GM23338 (cell line): Measurements from ENCODE around the gene IDE. TPM values are rescaled to one million over a fixed set of nuclear protein-coding genes. Genes with fewer than 3 reads are reported as not detected.
A peak's percentile ranks its signal among the peaks of the same experiment; 100 is the strongest.

ENCODE experiments used
- ATAC-seq: fragments of 200-7000 bp; cut with Tn5 transposase; 3 replicates; pipeline ENCODE4 v1.9.1; 2020
- DNase-seq: peaks from one replicate; pipeline ENCODE4 v3.0.0-alpha.2; 2015; ENCODE audit warnings: low spot score
- H2AFZ ChIP-seq: fragments of 200-600 bp; sonication (generic); 2 replicates; pipeline ENCODE4 v1.8.0; 2016; ENCODE audit warnings: antibody characterized with exemption, mild to moderate bottlenecking, moderate library complexity
- H3F3A ChIP-seq: fragments of 200-600 bp; sonication (generic); replicated peaks from 2 replicates; pipeline ENCODE4 v1.8.0; 2017; ENCODE audit warnings: antibody characterized with exemption, mixed run types, low read depth
- H3K27ac ChIP-seq: fragments of 200-600 bp; sonication (generic); 2 replicates; pipeline ENCODE4 v1.6.1; 2016; ENCODE audit warnings: low read depth
- H3K27me3 ChIP-seq: fragments of 200-600 bp; sonication (generic); 2 replicates; pipeline ENCODE4 v1.8.0; 2016; ENCODE audit warnings: mild to moderate bottlenecking, mixed run types, moderate library complexity; ENCODE audit not compliant: insufficient read depth
- H3K36me3 ChIP-seq: fragments of 200-600 bp; sonication (generic); 2 replicates; pipeline ENCODE4 v1.8.0; 2016; ENCODE audit warnings: mild to moderate bottlenecking; ENCODE audit not compliant: insufficient read depth
- H3K4me1 ChIP-seq: fragments of 200-600 bp; sonication (generic); 2 replicates; pipeline ENCODE4 v1.8.0; 2016; ENCODE audit warnings: mild to moderate bottlenecking, moderate library complexity; ENCODE audit not compliant: insufficient read depth
- H3K4me2 ChIP-seq: fragments of 200-600 bp; sonication (generic); 2 replicates; pipeline ENCODE4 v1.7.1; 2017; ENCODE audit warnings: mixed run types
- H3K4me3 ChIP-seq: fragments of 200-600 bp; sonication (generic); 2 replicates; pipeline ENCODE4 v1.6.1; 2016; ENCODE audit warnings: mixed run types
- H3K79me2 ChIP-seq: fragments of 200-600 bp; sonication (generic); replicated peaks from 2 replicates; pipeline ENCODE4 v1.8.0; 2017; ENCODE audit warnings: mild to moderate bottlenecking; ENCODE audit not compliant: insufficient read depth
- H3K9me2 ChIP-seq: fragments of 200-600 bp; sonication (generic); 2 replicates; pipeline ENCODE4 v1.8.0; 2017; ENCODE audit not compliant: insufficient read depth
- H4K20me1 ChIP-seq: fragments of 200-600 bp; sonication (generic); replicated peaks from 2 replicates; pipeline ENCODE4 v1.8.0; 2017; ENCODE audit warnings: mild to moderate bottlenecking; ENCODE audit not compliant: insufficient read depth
- H3K27ac Mint-ChIP-seq: 2 replicates; pipeline ENCODE4 v1.8.0; 2020; ENCODE audit warnings: inconsistent platforms, mild to moderate bottlenecking, moderate library complexity, mixed read lengths
- H3K27me3 Mint-ChIP-seq: 3 replicates; pipeline ENCODE4 v1.8.0; 2022; ENCODE audit warnings: low read depth, mild to moderate bottlenecking, moderate library complexity, mixed read lengths, inconsistent platforms; ENCODE audit not compliant: insufficient read depth, poor library complexity
- H3K36me3 Mint-ChIP-seq: 3 replicates; pipeline ENCODE4 v1.8.0; 2021; ENCODE audit warnings: low read depth, mild to moderate bottlenecking, inconsistent platforms, moderate library complexity, mixed read lengths
- H3K4me1 Mint-ChIP-seq: 3 replicates; pipeline ENCODE4 v1.8.0; 2020; ENCODE audit warnings: mild to moderate bottlenecking, inconsistent platforms, mixed read lengths
- H3K4me3 Mint-ChIP-seq: 3 replicates; pipeline ENCODE4 v1.8.0; 2021; ENCODE audit warnings: moderate library complexity, mild to moderate bottlenecking, inconsistent platforms, mixed read lengths
- H3K9me3 Mint-ChIP-seq: 3 replicates; pipeline ENCODE4 v1.8.0; 2020; ENCODE audit warnings: moderate library complexity, mild to moderate bottlenecking, inconsistent platforms, mixed read lengths
- CREB1 ChIP-seq: fragments of 250-450 bp; sonication (Bioruptor Pico); IDR thresholded peaks from 2 replicates; pipeline ENCODE4 v1.5.0; 2020; ENCODE audit warnings: low read depth, mild to moderate bottlenecking, moderate library complexity
- EZH2phosphoT487 ChIP-seq: fragments of 200-600 bp; sonication (generic); IDR thresholded peaks from one replicate; pipeline ENCODE4 v1.8.1; 2018; ENCODE audit warnings: antibody characterized with exemption; ENCODE audit not compliant: unreplicated experiment
- JUNB ChIP-seq: IDR thresholded peaks from one replicate; pipeline ENCODE4 v1.6.1; 2016; ENCODE audit warnings: antibody characterized with exemption; ENCODE audit not compliant: unreplicated experiment
- NANOG ChIP-seq: IDR thresholded peaks from 2 replicates; pipeline ENCODE4 v1.6.1; 2016; ENCODE audit warnings: antibody characterized with exemption, borderline replicate concordance
- POLR2AphosphoS5 ChIP-seq: IDR thresholded peaks from 2 replicates; pipeline ENCODE4 v1.6.1; 2016; ENCODE audit warnings: antibody characterized with exemption, low read depth
- STAT1 ChIP-seq: IDR thresholded peaks from one replicate; pipeline ENCODE4 v1.6.1; 2016; ENCODE audit warnings: antibody characterized with exemption; ENCODE audit not compliant: unreplicated experiment
- ZNF331 ChIP-seq: fragments of 250-450 bp; sonication (Bioruptor Pico); IDR thresholded peaks from 2 replicates; pipeline ENCODE4 v1.5.0; 2020; ENCODE audit warnings: low read depth, mild to moderate bottlenecking, moderate library complexity
- polyA plus RNA-seq: library from polyadenylated mRNA; unstranded; fragments of >200 nt; fragmentation: Nextera tagmentation; extraction: Ambion mirVana; gene quantifications from 2 replicates; pipeline ENCODE4 v1.2.1, GENCODE V29; 2016
- total RNA-seq: library from RNA; depleted of rRNA; stranded (reverse); fragments of >200 nt; shearing (Covaris generic); gene quantifications from 2 replicates; pipeline ENCODE4 v1.2.3, GENCODE V29; 2014
- TF ChIP-seq, protein P1 (sequence below): IDR thresholded peaks from one replicate; pipeline ENCODE4 v1.6.1; 2018; ENCODE audit warnings: antibody characterized with exemption; ENCODE audit not compliant: unreplicated experiment
- TF ChIP-seq, protein P2 (sequence below): IDR thresholded peaks from 2 replicates; pipeline ENCODE4 v1.6.1; 2016; ENCODE audit warnings: antibody characterized with exemption
- TF ChIP-seq, protein P3 (sequence below), 2 experiments: fragments of 200-600 bp in 1 of 2; sonication (generic) in 1 of 2; conservative IDR thresholded peaks; 2 replicates each; pipeline versions ENCODE4 v1.5.1 to v1.6.1; 2016 to 2017; ENCODE audit warnings: antibody characterized with exemption in 2 of 2, low read depth in 2 of 2, mild to moderate bottlenecking in 2 of 2, moderate library complexity in 1 of 2

The IDE gene
- total and polyA plus RNA-seq, 2 experiments from 2014 or later, result 12.9 to 36.3 TPM

DNA sequence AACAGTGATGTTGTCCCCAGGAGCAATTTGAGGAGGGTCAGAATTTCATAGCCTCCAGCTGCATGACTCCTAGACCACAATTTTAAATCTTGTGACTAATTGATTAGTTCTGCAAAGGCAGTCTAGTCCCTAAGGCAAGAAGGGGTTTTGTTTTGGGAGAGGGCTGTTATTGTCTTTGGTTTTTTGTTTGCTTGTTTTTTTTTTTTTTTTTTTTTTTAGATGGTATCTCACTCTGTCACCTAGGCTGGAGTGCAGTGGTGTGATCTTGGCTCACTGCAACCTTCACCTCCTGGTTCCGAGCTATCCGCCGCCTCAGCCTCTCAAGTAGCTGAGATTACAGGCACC is 165.9 kb downstream of the IDE start:
- ATAC-seq (no peak), DNase-seq (no peak)
- no peaks in the 10 kb centered on the region for H3K79me2 ChIP-seq
- no peaks in the 10 kb centered on the region for H3K36me3 ChIP-seq
- H3K4me3 ChIP-seq, result no peak overlapping the region
- no peak overlapping the region for H3K27ac ChIP-seq
- no peaks in the 10 kb centered on the region for H4K20me1 ChIP-seq
- TF ChIP-seq ZNF331 (CRISPR knock-in tag) (no peak), POLR2AphosphoS5 (no peak), CREB1 (no peak)
- TF ChIP-seq, protein P1, sequence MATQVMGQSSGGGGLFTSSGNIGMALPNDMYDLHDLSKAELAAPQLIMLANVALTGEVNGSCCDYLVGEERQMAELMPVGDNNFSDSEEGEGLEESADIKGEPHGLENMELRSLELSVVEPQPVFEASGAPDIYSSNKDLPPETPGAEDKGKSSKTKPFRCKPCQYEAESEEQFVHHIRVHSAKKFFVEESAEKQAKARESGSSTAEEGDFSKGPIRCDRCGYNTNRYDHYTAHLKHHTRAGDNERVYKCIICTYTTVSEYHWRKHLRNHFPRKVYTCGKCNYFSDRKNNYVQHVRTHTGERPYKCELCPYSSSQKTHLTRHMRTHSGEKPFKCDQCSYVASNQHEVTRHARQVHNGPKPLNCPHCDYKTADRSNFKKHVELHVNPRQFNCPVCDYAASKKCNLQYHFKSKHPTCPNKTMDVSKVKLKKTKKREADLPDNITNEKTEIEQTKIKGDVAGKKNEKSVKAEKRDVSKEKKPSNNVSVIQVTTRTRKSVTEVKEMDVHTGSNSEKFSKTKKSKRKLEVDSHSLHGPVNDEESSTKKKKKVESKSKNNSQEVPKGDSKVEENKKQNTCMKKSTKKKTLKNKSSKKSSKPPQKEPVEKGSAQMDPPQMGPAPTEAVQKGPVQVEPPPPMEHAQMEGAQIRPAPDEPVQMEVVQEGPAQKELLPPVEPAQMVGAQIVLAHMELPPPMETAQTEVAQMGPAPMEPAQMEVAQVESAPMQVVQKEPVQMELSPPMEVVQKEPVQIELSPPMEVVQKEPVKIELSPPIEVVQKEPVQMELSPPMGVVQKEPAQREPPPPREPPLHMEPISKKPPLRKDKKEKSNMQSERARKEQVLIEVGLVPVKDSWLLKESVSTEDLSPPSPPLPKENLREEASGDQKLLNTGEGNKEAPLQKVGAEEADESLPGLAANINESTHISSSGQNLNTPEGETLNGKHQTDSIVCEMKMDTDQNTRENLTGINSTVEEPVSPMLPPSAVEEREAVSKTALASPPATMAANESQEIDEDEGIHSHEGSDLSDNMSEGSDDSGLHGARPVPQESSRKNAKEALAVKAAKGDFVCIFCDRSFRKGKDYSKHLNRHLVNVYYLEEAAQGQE, result no peak
- TF ChIP-seq, protein P2, sequence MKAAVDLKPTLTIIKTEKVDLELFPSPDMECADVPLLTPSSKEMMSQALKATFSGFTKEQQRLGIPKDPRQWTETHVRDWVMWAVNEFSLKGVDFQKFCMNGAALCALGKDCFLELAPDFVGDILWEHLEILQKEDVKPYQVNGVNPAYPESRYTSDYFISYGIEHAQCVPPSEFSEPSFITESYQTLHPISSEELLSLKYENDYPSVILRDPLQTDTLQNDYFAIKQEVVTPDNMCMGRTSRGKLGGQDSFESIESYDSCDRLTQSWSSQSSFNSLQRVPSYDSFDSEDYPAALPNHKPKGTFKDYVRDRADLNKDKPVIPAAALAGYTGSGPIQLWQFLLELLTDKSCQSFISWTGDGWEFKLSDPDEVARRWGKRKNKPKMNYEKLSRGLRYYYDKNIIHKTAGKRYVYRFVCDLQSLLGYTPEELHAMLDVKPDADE, result no peak
- TF ChIP-seq, protein P3, sequence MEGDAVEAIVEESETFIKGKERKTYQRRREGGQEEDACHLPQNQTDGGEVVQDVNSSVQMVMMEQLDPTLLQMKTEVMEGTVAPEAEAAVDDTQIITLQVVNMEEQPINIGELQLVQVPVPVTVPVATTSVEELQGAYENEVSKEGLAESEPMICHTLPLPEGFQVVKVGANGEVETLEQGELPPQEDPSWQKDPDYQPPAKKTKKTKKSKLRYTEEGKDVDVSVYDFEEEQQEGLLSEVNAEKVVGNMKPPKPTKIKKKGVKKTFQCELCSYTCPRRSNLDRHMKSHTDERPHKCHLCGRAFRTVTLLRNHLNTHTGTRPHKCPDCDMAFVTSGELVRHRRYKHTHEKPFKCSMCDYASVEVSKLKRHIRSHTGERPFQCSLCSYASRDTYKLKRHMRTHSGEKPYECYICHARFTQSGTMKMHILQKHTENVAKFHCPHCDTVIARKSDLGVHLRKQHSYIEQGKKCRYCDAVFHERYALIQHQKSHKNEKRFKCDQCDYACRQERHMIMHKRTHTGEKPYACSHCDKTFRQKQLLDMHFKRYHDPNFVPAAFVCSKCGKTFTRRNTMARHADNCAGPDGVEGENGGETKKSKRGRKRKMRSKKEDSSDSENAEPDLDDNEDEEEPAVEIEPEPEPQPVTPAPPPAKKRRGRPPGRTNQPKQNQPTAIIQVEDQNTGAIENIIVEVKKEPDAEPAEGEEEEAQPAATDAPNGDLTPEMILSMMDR (conservative IDR thresholded peaks at IDR 0.05; ENCODE audit: low read depth in 2 of 2), result no peak
- Mint-ChIP-seq H3K27ac (no peak overlapping the region), H3K36me3 (no peaks in the 10 kb centered on the region; the same call in 2 of the 3 replicates), H3K4me3 (no peak overlapping the region), H3K4me1 (peaks cover 15% of the 10 kb centered on the region), H3K9me3 (no peaks in the 10 kb centered on the region), H3K27me3 (peaks cover 5% of the 10 kb centered on the region)
- no peak overlapping the region for H3K4me2 ChIP-seq
- H3K27me3 ChIP-seq, result no peaks in the 10 kb centered on the region
- no peaks in the 10 kb centered on the region for H3F3A ChIP-seq
- peaks cover 9% of the 10 kb centered on the region; the same call in 1 of the 2 replicates for H3K4me1 ChIP-seq
- H3K9me2 ChIP-seq, result no peaks in the 10 kb centered on the region
- no peak overlapping the region for H2AFZ ChIP-seq

DNA sequence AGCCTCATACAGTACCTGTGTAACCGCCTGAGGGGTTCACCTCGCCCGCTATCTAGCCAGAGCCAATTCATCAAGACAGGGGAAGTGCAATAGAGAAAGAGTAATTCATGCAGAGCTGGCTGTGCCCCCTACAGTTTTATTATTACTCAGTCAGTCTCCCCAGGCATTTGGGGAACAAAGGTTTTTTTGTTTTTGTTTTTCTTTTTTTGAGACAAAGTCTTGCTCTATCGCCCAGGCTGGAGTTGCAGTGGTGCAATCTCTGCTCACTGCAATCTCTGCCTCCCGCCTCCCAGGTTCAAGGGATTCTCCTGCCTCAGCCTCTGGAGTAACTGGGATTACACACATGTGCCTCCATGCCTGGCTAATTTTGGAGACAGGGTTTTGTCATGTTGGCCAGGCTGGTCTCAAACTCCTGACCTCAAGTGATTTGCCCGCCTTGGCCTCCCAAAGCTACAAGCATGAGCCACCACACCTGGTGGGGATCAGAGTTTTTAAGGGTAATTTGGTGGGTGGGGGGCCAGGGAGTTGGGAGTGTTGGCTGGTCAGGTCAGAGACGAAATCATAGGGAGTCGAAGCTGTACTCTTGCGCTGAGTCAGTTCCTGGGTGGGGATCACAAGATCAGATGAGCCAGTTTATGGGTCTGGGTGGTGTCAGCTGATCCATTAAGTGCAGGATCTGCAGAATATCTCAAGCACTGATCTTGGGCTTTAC is 166.4 kb downstream of the IDE start:
- no peaks in the 10 kb centered on the region for H3K9me3 Mint-ChIP-seq
- H3K9me2 ChIP-seq, result no peaks in the 10 kb centered on the region
- peaks cover 16% of the 10 kb centered on the region for H3K4me1 Mint-ChIP-seq
- H3K27me3 ChIP-seq, result no peaks in the 10 kb centered on the region
- H4K20me1 ChIP-seq, result no peaks in the 10 kb centered on the region
- H3K4me3 ChIP-seq, result no peak overlapping the region
- no peak overlapping the region for H3K27ac ChIP-seq
- peak overlapping the region; percentile 80; the same call in 1 of the 2 replicates for H2AFZ ChIP-seq
- H3F3A ChIP-seq, result no peaks in the 10 kb centered on the region
- peaks cover 5% of the 10 kb centered on the region for H3K27me3 Mint-ChIP-seq
- H3K36me3 Mint-ChIP-seq, result no peaks in the 10 kb centered on the region
- no peak for DNase-seq
- no peaks in the 10 kb centered on the region for H3K36me3 ChIP-seq
- H3K4me1 ChIP-seq, result peaks cover 9% of the 10 kb centered on the region; the same call in 1 of the 2 replicates
- peak; percentile 59 for ATAC-seq
- no peak overlapping the region for H3K27ac Mint-ChIP-seq
- H3K4me2 ChIP-seq, result no peak overlapping the region
- H3K4me3 Mint-ChIP-seq, result no peak overlapping the region
- H3K79me2 ChIP-seq, result no peaks in the 10 kb centered on the region
- no peak for TF ChIP-seq STAT1
- TF ChIP-seq, protein P3 (conservative IDR thresholded peaks at IDR 0.05; ENCODE audit: low read depth in 2 of 2), result no peak
- TF ChIP-seq EZH2phosphoT487, result no peak
- TF ChIP-seq JUNB, result no peak
- no peak for TF ChIP-seq NANOG
- TF ChIP-seq, protein P2, result no peak
